Measurements from ENCODE around the gene MEGF6.

MEGF6 gene

DNA sequence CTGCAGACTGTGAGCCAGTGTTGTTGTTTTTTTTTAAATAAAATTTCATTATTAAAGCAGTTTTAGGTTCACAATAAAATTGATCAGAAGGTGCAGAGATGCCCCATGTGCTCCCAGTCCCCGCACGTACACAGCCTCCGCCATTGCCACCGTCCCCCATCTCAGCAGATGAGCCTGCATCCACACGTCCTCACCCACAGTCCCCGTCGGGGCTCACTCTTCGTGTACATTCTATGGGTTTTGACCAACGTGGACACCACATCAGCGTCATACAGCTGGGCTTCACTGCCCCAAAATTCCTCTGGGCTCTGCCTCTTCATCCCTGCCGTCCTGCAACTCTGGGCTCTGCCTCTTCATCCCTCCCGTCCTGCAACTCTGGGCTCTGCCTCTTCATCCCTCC, 168.4 kb downstream of the MEGF6 start:
- Mint-ChIP-seq H3K27ac (no peak overlapping the region), H3K4me1 (ENCODE audit: low read depth) (no peaks in the 10 kb centered on the region), H3K36me3 (ENCODE audit: low read depth) (no peaks in the 10 kb centered on the region), H3K9me3 (no peaks in the 10 kb centered on the region), H3K27me3 (peaks cover 8% of the 10 kb centered on the region), H3K4me3 (no peak overlapping the region)
- intact Hi-C loops (cut with micrococcal nuclease), result no loop called here

DNA sequence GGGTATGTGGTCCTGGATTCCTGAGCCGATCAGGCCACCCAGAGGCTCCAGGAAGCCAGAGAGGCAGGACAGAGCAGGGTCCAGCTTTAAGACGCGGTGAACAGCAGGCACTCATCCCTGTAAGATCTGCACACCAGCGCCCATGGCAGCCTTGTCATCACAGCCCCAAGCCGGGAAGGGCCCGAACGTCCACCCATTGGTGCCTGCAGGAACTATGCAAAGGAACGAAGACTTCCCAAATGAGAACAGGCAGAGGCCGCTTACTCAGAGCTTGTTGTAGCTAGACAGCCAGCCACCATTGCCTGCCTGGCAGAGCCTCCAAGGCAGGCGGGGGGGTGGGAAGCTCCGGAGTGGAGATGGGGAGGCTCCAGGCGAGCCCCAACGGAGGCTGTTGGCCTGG, 169.0 kb downstream of the MEGF6 start:
- Mint-ChIP-seq H3K9me3 (no peaks in the 10 kb centered on the region), H3K36me3 (ENCODE audit: low read depth) (no peaks in the 10 kb centered on the region), H3K27me3 (peaks cover 8% of the 10 kb centered on the region), H3K4me1 (ENCODE audit: low read depth) (no peaks in the 10 kb centered on the region), H3K4me3 (no peak overlapping the region), H3K27ac (no peak overlapping the region)
- intact Hi-C loops (cut with micrococcal nuclease), result no loop called here

GRCh38 chr1:3441880-3442279, 169.4 kb downstream of the MEGF6 start:
- Mint-ChIP-seq H3K9me3 (no peaks in the 10 kb centered on the region), H3K4me1 (ENCODE audit: low read depth) (no peaks in the 10 kb centered on the region), H3K27ac (no peak overlapping the region), H3K36me3 (ENCODE audit: low read depth) (no peaks in the 10 kb centered on the region), H3K27me3 (peaks cover 8% of the 10 kb centered on the region), H3K4me3 (no peak overlapping the region)
- intact Hi-C loops (cut with micrococcal nuclease), result no loop called here

DNA sequence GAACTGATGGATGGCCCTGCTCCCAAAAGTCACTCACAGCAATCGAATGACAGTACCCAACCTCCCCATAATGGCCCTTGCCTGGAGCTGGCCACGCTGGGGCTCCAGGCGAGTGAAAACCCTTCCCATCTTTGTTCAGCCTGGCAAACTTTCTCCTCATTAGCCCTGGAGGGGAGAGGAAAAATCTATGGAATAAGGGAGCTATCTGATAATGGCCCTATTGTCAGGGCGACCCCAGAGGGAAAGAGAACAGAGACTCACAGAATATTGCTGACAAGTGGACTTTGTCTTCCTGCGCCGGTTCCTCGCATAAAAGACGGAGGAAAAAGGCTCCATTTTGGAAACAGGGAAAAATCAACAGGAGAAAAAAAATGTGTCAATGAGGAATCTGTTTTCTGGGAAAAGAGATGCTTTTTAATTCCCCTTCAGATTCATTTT, 169.9 kb downstream of the MEGF6 start:
- Mint-ChIP-seq H3K4me1 (ENCODE audit: low read depth) (no peaks in the 10 kb centered on the region), H3K27ac (no peak overlapping the region)

GRCh38 chr1:3440711-3441409, 170.4 kb downstream of the MEGF6 start:
- H3K36me3 Mint-ChIP-seq (ENCODE audit: low read depth), result no peaks in the 10 kb centered on the region
- H3K27me3 Mint-ChIP-seq, result peaks cover 8% of the 10 kb centered on the region
- H3K4me3 Mint-ChIP-seq, result no peak overlapping the region
- no peaks in the 10 kb centered on the region for H3K4me1 Mint-ChIP-seq (ENCODE audit: low read depth)
- intact Hi-C loops (cut with micrococcal nuclease), result no loop called here
- no peaks in the 10 kb centered on the region for H3K9me3 Mint-ChIP-seq
- H3K27ac Mint-ChIP-seq, result no peak overlapping the region

More for the DNA sequence above, 169.9 kb downstream of the MEGF6 start:
- Mint-ChIP-seq H3K4me3 (no peak overlapping the region), H3K27me3 (peaks cover 8% of the 10 kb centered on the region), H3K9me3 (no peaks in the 10 kb centered on the region), H3K36me3 (ENCODE audit: low read depth) (no peaks in the 10 kb centered on the region)
- intact Hi-C loops (cut with micrococcal nuclease), result no loop called here

DNA sequence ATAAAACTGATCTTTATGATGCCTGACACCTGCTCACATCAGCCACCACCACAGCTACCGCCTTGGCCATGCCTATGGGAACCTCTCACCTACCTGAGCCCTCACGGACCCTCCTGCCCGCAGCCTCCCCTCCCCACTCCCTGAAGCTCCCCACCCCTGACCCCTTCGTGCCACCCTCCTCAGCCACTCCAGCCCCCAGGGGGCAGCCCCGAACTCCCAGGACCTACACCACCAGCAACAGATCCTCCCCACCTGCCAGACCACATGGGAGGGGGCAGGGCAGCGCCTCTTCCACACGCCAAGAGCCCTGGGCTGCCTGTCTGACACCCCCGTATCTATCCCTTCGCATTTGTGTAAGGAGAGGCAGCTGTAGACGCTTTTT, 171.0 kb downstream of the MEGF6 start:
- no peak overlapping the region for H3K27ac Mint-ChIP-seq
- H3K27me3 Mint-ChIP-seq, result peaks cover 8% of the 10 kb centered on the region
- H3K4me3 Mint-ChIP-seq, result no peak overlapping the region
- no peaks in the 10 kb centered on the region for H3K9me3 Mint-ChIP-seq
- intact Hi-C loops (cut with micrococcal nuclease), result no loop called here
- H3K36me3 Mint-ChIP-seq (ENCODE audit: low read depth), result no peaks in the 10 kb centered on the region
- no peaks in the 10 kb centered on the region for H3K4me1 Mint-ChIP-seq (ENCODE audit: low read depth)
